H1 (cell line): ENCODE results near the gene ORAI3. TPM values are rescaled to one million over a fixed set of nuclear protein-coding genes. Genes with fewer than 3 reads are reported as not detected.

Source experiments
- CTCF ChIA-PET: fragments of 300-600 bp; sonication (Branson Sonifier 250); formaldehyde crosslinking; loops from one replicate; lab custom pipeline; 2021; ENCODE audit not compliant: partially characterized antibody; lab: Charles Lee
- POLR2A ChIA-PET: fragments of 300-600 bp; sonication (Branson Sonifier 250); formaldehyde crosslinking; loops from one replicate; lab custom pipeline; 2021; ENCODE audit warnings: inconsistent platforms; ENCODE audit not compliant: partially characterized antibody; lab: Charles Lee
- DNase-seq, 2 experiments: peaks; one replicate each; pipeline versions ENCODE4 v3.0.0 to v3.0.0-alpha.2; 2010 to 2022; ENCODE audit warnings: low spot score in 2 of 2, low read depth in 1 of 2, mixed read lengths in 1 of 2
- FAIRE-seq: peaks from 2 replicates; lab custom pipeline; 2011; peaks lifted over from hg19 to GRCh38; lab: Jason Lieb, UNC
- H2AFZ ChIP-seq: 2 replicates; pipeline ENCODE4 v1.8.1; 2012; ENCODE audit warnings: low read length, inconsistent platforms
- H2AK5ac ChIP-seq: 2 replicates; pipeline ENCODE4 v1.6.1; 2013; ENCODE audit warnings: low read depth, low read length
- H2BK120ac ChIP-seq: replicated peaks from 2 replicates; pipeline ENCODE3; 2013; ENCODE audit warnings: low read depth, low read length, inconsistent platforms
- H2BK12ac ChIP-seq: 2 replicates; pipeline ENCODE4 v1.6.1; 2013; ENCODE audit warnings: low read depth, low read length
- H2BK15ac ChIP-seq: 2 replicates; pipeline ENCODE4 v1.6.1; 2013; ENCODE audit warnings: low read length
- H2BK20ac ChIP-seq: 2 replicates; pipeline ENCODE4 v1.6.1; 2013; ENCODE audit warnings: low read length
- H2BK5ac ChIP-seq: 2 replicates; pipeline ENCODE4 v1.6.1; 2013; ENCODE audit warnings: low read depth, low read length
- H3K14ac ChIP-seq: 2 replicates; pipeline ENCODE4 v1.6.1; 2013; ENCODE audit warnings: inconsistent platforms; ENCODE audit not compliant: insufficient read length
- H3K18ac ChIP-seq: 2 replicates; pipeline ENCODE4 v1.6.1; 2013; ENCODE audit warnings: low read length; ENCODE audit errors: extremely low read depth
- H3K23ac ChIP-seq: 2 replicates; pipeline ENCODE4 v1.6.1; 2013; ENCODE audit warnings: inconsistent platforms; ENCODE audit not compliant: insufficient read length
- H3K23me2 ChIP-seq: 2 replicates; pipeline ENCODE4 v1.6.1; 2013; ENCODE audit warnings: low read depth, low read length
- H3K27ac ChIP-seq: 2 replicates; pipeline ENCODE4 v1.6.1; 2011; ENCODE audit warnings: low read depth, low read length, inconsistent platforms
- H3K27me3 ChIP-seq, 4 experiments: replicated peaks in 1 of 4; 1 replicate in 1 of 4; 2 replicates in 3 of 4; pipeline versions ENCODE4 v1.6.1 to v1.8.1; 2011 to 2013; ENCODE audit warnings: low read length in 3 of 4, mild to moderate bottlenecking in 3 of 4, inconsistent platforms in 2 of 4, mixed read lengths in 2 of 4, moderate library complexity in 1 of 4; ENCODE audit not compliant: control insufficient read depth in 3 of 4, insufficient read depth in 3 of 4; ENCODE audit errors: extremely low read depth in 1 of 4
- H3K36me3 ChIP-seq, 4 experiments: 2 replicates each; pipeline versions ENCODE4 v1.6.1 to v1.8.1; 2011 to 2013; ENCODE audit warnings: mild to moderate bottlenecking in 4 of 4, low read length in 3 of 4, moderate library complexity in 2 of 4, control low read depth in 1 of 4, inconsistent platforms in 1 of 4; ENCODE audit not compliant: insufficient read depth in 4 of 4, control insufficient read depth in 2 of 4
- H3K4ac ChIP-seq: replicated peaks from 2 replicates; pipeline ENCODE3; 2013; ENCODE audit warnings: low read length, low read depth, mixed read lengths, inconsistent platforms; ENCODE audit not compliant: insufficient read length
- H3K4me1 ChIP-seq, 4 experiments: replicated peaks in 1 of 4; 1 replicate in 1 of 4; 2 replicates in 3 of 4; pipeline versions ENCODE4 v1.6.1 to v1.8.1; 2011 to 2013; ENCODE audit warnings: low read length in 3 of 4, inconsistent platforms in 2 of 4, mixed read lengths in 1 of 4; ENCODE audit not compliant: insufficient read depth in 4 of 4, control insufficient read depth in 3 of 4
- H3K4me2 ChIP-seq, 2 experiments: 2 replicates each; pipeline versions ENCODE4 v1.6.1 to v1.8.1; 2011 to 2013; ENCODE audit warnings: low read depth in 2 of 2, low read length in 2 of 2, control low read depth in 1 of 2, inconsistent platforms in 1 of 2, mild to moderate bottlenecking in 1 of 2; ENCODE audit not compliant: insufficient read depth in 1 of 2
- H3K4me3 ChIP-seq, 4 experiments: fragments of 200-600, 300-600 bp in 1 of 4; sonication (generic), shearing (Covaris generic), sonication (Bioruptor Twin) in 1 of 4; 2 replicates each; pipeline versions ENCODE4 v1.5.1 to v1.8.1; 2011 to 2016; ENCODE audit warnings: low read length in 4 of 4, low read depth in 3 of 4, control low read depth in 2 of 4, inconsistent platforms in 2 of 4, mild to moderate bottlenecking in 2 of 4, mixed read lengths in 1 of 4, moderate library complexity in 1 of 4; ENCODE audit not compliant: insufficient read depth in 2 of 4; ENCODE audit errors: extremely low read depth in 1 of 4
- H3K56ac ChIP-seq: replicated peaks from 2 replicates; pipeline ENCODE3; 2013; ENCODE audit warnings: low read depth, mild to moderate bottlenecking, mixed read lengths, low read length, inconsistent platforms; ENCODE audit not compliant: insufficient read length
- H3K79me1 ChIP-seq: 2 replicates; pipeline ENCODE4 v1.6.1; 2013; ENCODE audit warnings: low read depth, low read length, control low read depth
- H3K79me2 ChIP-seq, 2 experiments: 2 replicates each; pipeline versions ENCODE4 v1.6.1 to v1.8.1; 2012 to 2013; ENCODE audit warnings: low read length in 2 of 2, mild to moderate bottlenecking in 2 of 2, inconsistent platforms in 1 of 2; ENCODE audit not compliant: insufficient read depth in 2 of 2, control insufficient read depth in 1 of 2
- H3K9ac ChIP-seq, 4 experiments: replicated peaks in 1 of 4; 1 replicate in 1 of 4; 2 replicates in 3 of 4; pipeline versions ENCODE4 v1.6.1 to v1.8.1; 2011 to 2013; ENCODE audit warnings: low read depth in 3 of 4, low read length in 3 of 4, control low read depth in 2 of 4, mild to moderate bottlenecking in 2 of 4, moderate library complexity in 2 of 4, inconsistent platforms in 1 of 4; ENCODE audit errors: extremely low read depth in 1 of 4
- H3K9me3 ChIP-seq, 2 experiments: 2 replicates each; pipeline versions ENCODE4 v1.6.1 to v1.8.1; 2012 to 2013; ENCODE audit warnings: mild to moderate bottlenecking in 2 of 2, moderate library complexity in 2 of 2, control low read depth in 1 of 2, inconsistent platforms in 1 of 2, low read depth in 1 of 2, low read length in 1 of 2, mixed read lengths in 1 of 2; ENCODE audit not compliant: insufficient read depth in 2 of 2
- H4K20me1 ChIP-seq, 2 experiments: replicated peaks in 1 of 2; 2 replicates each; pipeline versions ENCODE3 to v1.8.1; 2011 to 2013; ENCODE audit warnings: inconsistent platforms in 2 of 2, low read length in 2 of 2, mild to moderate bottlenecking in 1 of 2; ENCODE audit not compliant: insufficient read depth in 2 of 2, control insufficient read depth in 1 of 2
- H4K5ac ChIP-seq: 2 replicates; pipeline ENCODE4 v1.6.1; 2013; ENCODE audit warnings: low read length, low read depth, mixed read lengths, inconsistent platforms; ENCODE audit not compliant: insufficient read length
- H4K8ac ChIP-seq: 2 replicates; pipeline ENCODE4 v1.8.0; 2013; ENCODE audit warnings: mild to moderate bottlenecking, moderate library complexity, low read length, inconsistent platforms; ENCODE audit not compliant: insufficient read depth; ENCODE audit errors: extremely low read depth
- H4K91ac ChIP-seq: replicated peaks from 2 replicates; pipeline ENCODE3; 2013; ENCODE audit warnings: low read length, mixed read lengths, inconsistent platforms; ENCODE audit not compliant: insufficient read length
- BACH1 ChIP-seq: IDR thresholded peaks from 2 replicates; pipeline ENCODE4 v1.6.1; 2012; ENCODE audit warnings: low read length, improper control_type of control experiment
- BRCA1 ChIP-seq: IDR thresholded peaks from 2 replicates; pipeline ENCODE4 v1.6.1; 2012; ENCODE audit warnings: low read depth, low read length, improper control_type of control experiment
- CHD1 ChIP-seq: IDR thresholded peaks from 2 replicates; pipeline ENCODE4 v1.6.1; 2012; ENCODE audit warnings: low read depth, low read length, improper control_type of control experiment
- CTBP2 ChIP-seq: IDR thresholded peaks from 2 replicates; pipeline ENCODE4 v1.7.0; 2011; ENCODE audit warnings: borderline replicate concordance, mild to moderate bottlenecking, moderate library complexity, mixed read lengths, low read length; ENCODE audit not compliant: insufficient read depth, insufficient read length
- GABPA ChIP-seq: IDR thresholded peaks from 2 replicates; pipeline ENCODE4 v1.6.1; 2011; ENCODE audit warnings: mild to moderate bottlenecking, low read length, moderate library complexity, borderline replicate concordance; ENCODE audit not compliant: insufficient read depth
- KDM1A ChIP-seq: fragments of 200-600, 300-600 bp; sonication (generic); IDR thresholded peaks from 2 replicates; pipeline ENCODE4 v1.7.1; 2016; ENCODE audit warnings: mild to moderate bottlenecking, low read length, borderline replicate concordance
- NANOG ChIP-seq: IDR thresholded peaks from 2 replicates; pipeline ENCODE4 v1.6.1; 2011; ENCODE audit warnings: low read length, low read depth, mild to moderate bottlenecking, inconsistent platforms; ENCODE audit not compliant: insufficient read depth, poor library complexity, severe bottlenecking
- POLR2A ChIP-seq, 2 experiments: IDR thresholded peaks; 1 replicate in 1 of 2; 2 replicates in 1 of 2; pipeline ENCODE4 v1.6.1; 2011; ENCODE audit warnings: low read depth in 2 of 2, low read length in 2 of 2, mild to moderate bottlenecking in 2 of 2; ENCODE audit errors: control extremely low read depth in 1 of 2
- POLR2AphosphoS5 ChIP-seq: IDR thresholded peaks from 2 replicates; pipeline ENCODE4 v1.6.1; 2011; ENCODE audit warnings: low read depth, low read length
- SAP30 ChIP-seq: fragments of 300-600 bp; sonication (generic); IDR thresholded peaks from 2 replicates; pipeline ENCODE4 v1.7.1; 2012; ENCODE audit warnings: low read length, moderate library complexity, mild to moderate bottlenecking, inconsistent platforms; ENCODE audit not compliant: insufficient read depth, insufficient replicate concordance
- SIN3A ChIP-seq, 2 experiments: IDR thresholded peaks in 1 of 2; conservative IDR thresholded peaks in 1 of 2; 2 replicates each; pipeline ENCODE4 v1.6.1; 2011 to 2012; ENCODE audit warnings: low read length in 2 of 2, improper control_type of control experiment in 1 of 2, low read depth in 1 of 2, mild to moderate bottlenecking in 1 of 2
- SRF ChIP-seq: IDR thresholded peaks from 2 replicates; pipeline ENCODE4 v1.6.1; 2011; ENCODE audit warnings: mild to moderate bottlenecking, low read depth, low read length, moderate library complexity
- TAF7 ChIP-seq: optimal IDR thresholded peaks from 2 replicates; pipeline ENCODE3; 2011; ENCODE audit warnings: low read depth, mild to moderate bottlenecking, inconsistent platforms, low read length, moderate library complexity, borderline replicate concordance
- TCF12 ChIP-seq: IDR thresholded peaks from 2 replicates; pipeline ENCODE4 v1.6.1; 2011; ENCODE audit warnings: low read depth, mild to moderate bottlenecking, low read length
- WGBS, 2 experiments: shearing (Covaris generic) in 1 of 2; methylation state at CpG; one replicate each; pipeline versions ENCODE4 v1.1.6 to v1.1.7; 2013 to 2015; ENCODE audit warnings: low lambda C conversion rate in 2 of 2, mixed read lengths in 2 of 2, inconsistent platforms in 1 of 2, low coverage in 1 of 2, missing lambda C conversion rate in 1 of 2; ENCODE audit not compliant: insufficient replicate concordance in 2 of 2, insufficient coverage in 1 of 2, insufficient read length in 1 of 2; ENCODE audit errors: extremely low coverage in 1 of 2, missing lambda C conversion rate in 1 of 2; 5-methylcytosine and 5-hydroxymethylcytosine counted together
- polyA plus RNA-seq, 7 experiments: library from polyadenylated mRNA; depleted of rRNA in 3 of 7; stranded (reverse) in 5 of 7; unstranded in 2 of 7; fragments of >200 nt in 5 of 7; fragments of 200-250 nt in 2 of 7; gene quantifications; 1 replicate in 5 of 7; 2 replicates in 1 of 7; 4 replicates in 1 of 7; pipeline versions ENCODE4 v1.2.1 to v1.2.3, GENCODE V29; 2011 to 2013; ENCODE audit warnings: missing spikeins in 2 of 7, mixed read lengths in 2 of 7
- total RNA-seq: library from RNA; stranded (reverse); fragmentation: NEBNext Ultra II Directional; extraction: Animal tissue kit (Norgen Biotek cat#: 25700); gene quantifications from 2 replicates; pipeline ENCODE4 v1.2.1, GENCODE V29; 2021

ORAI3 gene
- total and polyA plus RNA-seq, 2 of the 8 experiments (the other 6 are each of a cell fraction or from before 2014, with no cell fraction given) = 8.7 to 24.5 TPM

DNA sequence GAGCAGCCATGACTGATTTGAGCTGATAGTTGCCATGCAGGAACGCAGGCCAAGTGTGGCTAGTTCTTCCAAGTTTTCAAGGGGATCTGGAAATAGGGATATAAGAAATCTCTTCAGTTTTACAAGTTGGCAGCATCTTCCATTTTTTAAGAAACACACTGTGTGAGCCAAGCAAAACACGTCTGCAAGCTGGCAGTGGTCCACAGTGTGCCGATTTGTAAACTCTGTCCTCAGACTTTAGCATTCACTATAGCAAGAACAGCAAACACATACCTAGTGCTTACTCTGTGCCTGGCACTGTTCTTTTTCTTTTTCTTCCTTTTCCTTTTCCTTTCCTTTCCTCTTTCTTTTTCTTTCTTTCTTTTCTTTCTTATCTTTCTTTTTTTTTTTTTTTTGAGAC is 2.9 kb downstream of the ORAI3 start:
- H3K14ac ChIP-seq = no peak overlapping the region
- no peak overlapping the region for H4K8ac ChIP-seq
- H2BK15ac ChIP-seq = no peak overlapping the region
- H4K5ac ChIP-seq = no peak overlapping the region
- H3K9me3 ChIP-seq = no peaks in the 10 kb centered on the region
- no peak overlapping the region for H2BK20ac ChIP-seq
- H4K20me1 ChIP-seq = peaks cover 0 to 9% of the 10 kb centered on the region in 2 experiments
- H3K4me3 ChIP-seq = no peak overlapping the region
- no peak overlapping the region for H3K4ac ChIP-seq
- no peak overlapping the region for H3K9ac ChIP-seq
- H2BK5ac ChIP-seq = no peak overlapping the region
- no peak overlapping the region for H3K23ac ChIP-seq
- no peak overlapping the region for H2AFZ ChIP-seq
- no peak overlapping the region for H2BK120ac ChIP-seq
- no peaks in the 10 kb centered on the region for H3K79me2 ChIP-seq
- H3K36me3 ChIP-seq = no peaks in the 10 kb centered on the region; a peak in 1 of 8 replicates
- H2AK5ac ChIP-seq = no peak overlapping the region
- no peak overlapping the region for H3K27ac ChIP-seq
- no peak overlapping the region for H4K91ac ChIP-seq
- CTCF ChIA-PET = interaction anchor here (0.6 to 4.1 kb wide), 5 partner anchors 12 to 56 kb away, joined by 3 to 39 read pairs (median 14); partner anchors contain the start of gene HSD3B7
- FAIRE-seq (no peak), DNase-seq (no peak)
- H3K23me2 ChIP-seq = peaks cover 12% of the 10 kb centered on the region
- WGBS, 2 experiments = 94% methylated on average over 3 of the region's 3 CpGs; no CpG with 5 or more reads in 1 of the 2 experiments
- no peaks in the 10 kb centered on the region; the same call in 1 of the 2 replicates for H3K79me1 ChIP-seq
- POLR2A ChIA-PET = interaction anchor here (1.0 to 3.5 kb wide), 2 partner anchors 11 to 116 kb away, joined by 3 to 16 read pairs; no protein-coding TSS in a partner anchor
- H3K4me1 ChIP-seq = peaks cover 0 to 28% (median 19%) of the 10 kb centered on the region in 4 experiments; a peak in 6 of 7 replicates
- no peaks in the 10 kb centered on the region for H3K27me3 ChIP-seq
- H2BK12ac ChIP-seq = no peak overlapping the region
- H3K4me2 ChIP-seq = no peak overlapping the region
- no peak overlapping the region for H3K18ac ChIP-seq
- H3K56ac ChIP-seq = no peak overlapping the region
- no peak for TF ChIP-seq NANOG
- no peak for TF ChIP-seq TAF7
- no peak for TF ChIP-seq CHD1
- no peak for TF ChIP-seq SIN3A (conservative IDR thresholded peaks at IDR 0.05 in 1 of 2, IDR thresholded peaks at IDR 0.05 in 1 of 2; ENCODE audit: low read depth in 1 of 2, low read length in 2 of 2)
- TF ChIP-seq SAP30 = no peak
- TF ChIP-seq TCF12 = no peak
- TF ChIP-seq BACH1 = no peak
- no peak for TF ChIP-seq SRF
- TF ChIP-seq POLR2A (IDR thresholded peaks at IDR 0.05; ENCODE audit: control extremely low read depth in 1 of 2, low read depth in 2 of 2, low read length in 2 of 2) = no peak
- TF ChIP-seq POLR2AphosphoS5 = no peak
- TF ChIP-seq KDM1A = no peak
- no peak for TF ChIP-seq BRCA1
- no peak for TF ChIP-seq CTBP2
- no peak for TF ChIP-seq GABPA
